Gastroesophageal sphincter (tissue), 3 donors: ENCODE measurements around the gene CCDC185.

Experiments
- EP300 ChIP-seq: sonication (generic); formaldehyde crosslinking; IDR thresholded peaks from one replicate; pipeline ENCODE4 v1.6.1; 2017; ENCODE audit warnings: antibody characterized with exemption, mild to moderate bottlenecking
- POLR2A ChIP-seq, 2 donors: fragments of 450-650 bp; IDR thresholded peaks; one replicate each; pipeline ENCODE4 v1.6.1; 2017; ENCODE audit warnings: antibody characterized with exemption in 2 of 2, mild to moderate bottlenecking in 2 of 2, moderate library complexity in 1 of 2
- POLR2AphosphoS5 ChIP-seq: sonication (generic); formaldehyde crosslinking; IDR thresholded peaks from one replicate; pipeline ENCODE4 v1.6.1; 2017; ENCODE audit warnings: antibody characterized with exemption
- TF ChIP-seq, protein P1 (sequence below), 4 experiments: fragments of 200-600 bp in 2 of 4; fragments of 450-650 bp in 2 of 4; sonication (generic) in 1 of 4; IDR thresholded peaks; one replicate each; pipeline ENCODE4 v1.5.1; 2017 to 2019; ENCODE audit warnings: antibody characterized with exemption in 4 of 4, mild to moderate bottlenecking in 2 of 4, moderate library complexity in 2 of 4

DNA sequence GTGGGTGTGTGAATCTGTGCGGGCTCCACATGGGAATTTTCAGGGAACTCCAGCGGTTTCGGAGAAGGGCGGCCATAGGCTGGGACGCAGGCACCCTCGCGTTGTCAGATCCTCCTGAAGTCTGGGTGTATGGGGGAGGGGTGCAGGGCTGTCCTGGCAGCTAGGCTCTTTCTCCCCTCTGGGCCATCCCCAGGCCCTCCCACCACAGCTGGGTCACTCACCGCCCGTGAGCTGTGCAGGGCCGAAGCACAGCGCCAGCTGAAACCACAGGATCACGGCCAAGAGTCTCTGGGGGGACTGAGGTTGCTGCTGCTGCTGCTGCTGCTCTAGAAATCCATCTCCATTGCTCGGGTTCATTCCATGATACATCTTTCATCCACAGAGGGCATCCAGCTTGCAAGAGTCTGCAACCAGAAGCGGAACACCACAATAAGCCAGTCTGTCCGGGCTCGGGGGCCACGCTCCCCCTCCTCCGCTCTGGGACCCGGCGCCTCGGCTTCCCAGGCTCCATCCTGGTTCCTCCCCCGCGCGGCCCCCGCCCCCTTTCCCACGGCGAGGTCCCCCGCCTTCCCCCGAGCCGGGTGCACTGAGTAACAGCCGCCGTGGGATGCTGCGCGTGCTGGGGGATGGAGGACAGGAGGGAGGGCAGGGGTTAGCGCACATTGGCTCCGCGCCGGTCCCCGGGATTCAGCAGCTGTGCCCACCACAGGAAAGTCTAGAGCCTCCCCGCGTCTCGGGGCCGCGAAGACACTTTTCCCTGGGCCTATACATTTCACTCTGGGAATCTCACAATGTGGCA lies 30.0 kb upstream of the CCDC185 start:
- TF ChIP-seq, protein P1, sequence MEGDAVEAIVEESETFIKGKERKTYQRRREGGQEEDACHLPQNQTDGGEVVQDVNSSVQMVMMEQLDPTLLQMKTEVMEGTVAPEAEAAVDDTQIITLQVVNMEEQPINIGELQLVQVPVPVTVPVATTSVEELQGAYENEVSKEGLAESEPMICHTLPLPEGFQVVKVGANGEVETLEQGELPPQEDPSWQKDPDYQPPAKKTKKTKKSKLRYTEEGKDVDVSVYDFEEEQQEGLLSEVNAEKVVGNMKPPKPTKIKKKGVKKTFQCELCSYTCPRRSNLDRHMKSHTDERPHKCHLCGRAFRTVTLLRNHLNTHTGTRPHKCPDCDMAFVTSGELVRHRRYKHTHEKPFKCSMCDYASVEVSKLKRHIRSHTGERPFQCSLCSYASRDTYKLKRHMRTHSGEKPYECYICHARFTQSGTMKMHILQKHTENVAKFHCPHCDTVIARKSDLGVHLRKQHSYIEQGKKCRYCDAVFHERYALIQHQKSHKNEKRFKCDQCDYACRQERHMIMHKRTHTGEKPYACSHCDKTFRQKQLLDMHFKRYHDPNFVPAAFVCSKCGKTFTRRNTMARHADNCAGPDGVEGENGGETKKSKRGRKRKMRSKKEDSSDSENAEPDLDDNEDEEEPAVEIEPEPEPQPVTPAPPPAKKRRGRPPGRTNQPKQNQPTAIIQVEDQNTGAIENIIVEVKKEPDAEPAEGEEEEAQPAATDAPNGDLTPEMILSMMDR (IDR thresholded peaks at IDR 0.05): no peak
- TF ChIP-seq POLR2AphosphoS5 (no peak), POLR2A (IDR thresholded peaks at IDR 0.05) (no peak), EP300 (no peak)
